MV-4-11 (cell line): ENCODE data around the gene RTN4RL2.

ENCODE experiments used
- DNase-seq: peaks from one replicate; lab custom pipeline; 2025; lab: John Stamatoyannopoulos, UW

Gene RTN4RL2

GRCh38 chr11:57460022-57460757 lies at the start of gene RTN4RL2:
Gene RTN4RL2 (plus strand): TSS chr11:57460528. CDS start chr11:57460866, 338 bp downstream.
- peak; percentile 49 for DNase-seq

- DNase-seq = no peak
Measured at GRCh38 chr11:57413681-57414080, 46.6 kb upstream of the RTN4RL2 start.

GRCh38 chr11:57414612-57415212 lies 45.6 kb upstream of the RTN4RL2 start:
- DNase-seq = no peak

DNA sequence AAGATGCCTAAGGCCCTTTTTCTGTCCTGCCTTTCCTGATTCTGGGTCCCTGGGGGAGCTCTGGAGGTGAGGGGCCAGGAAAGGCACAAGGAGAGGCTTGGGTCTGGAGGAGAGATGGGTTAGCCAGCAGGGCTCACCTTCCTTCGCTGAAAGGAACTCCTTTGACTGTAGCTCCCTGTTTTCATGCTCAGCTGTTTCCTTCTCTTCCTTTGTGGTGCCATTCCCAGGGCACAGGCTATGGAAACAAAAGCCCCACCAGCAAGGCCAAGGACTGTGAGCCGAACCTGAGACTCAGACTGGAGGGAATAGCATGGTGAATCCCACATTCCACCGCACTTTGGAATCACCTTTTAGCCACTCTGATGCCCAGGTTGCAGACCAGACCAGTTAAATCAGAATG lies 43.9 kb upstream of the RTN4RL2 start:
- no peak for DNase-seq

DNA sequence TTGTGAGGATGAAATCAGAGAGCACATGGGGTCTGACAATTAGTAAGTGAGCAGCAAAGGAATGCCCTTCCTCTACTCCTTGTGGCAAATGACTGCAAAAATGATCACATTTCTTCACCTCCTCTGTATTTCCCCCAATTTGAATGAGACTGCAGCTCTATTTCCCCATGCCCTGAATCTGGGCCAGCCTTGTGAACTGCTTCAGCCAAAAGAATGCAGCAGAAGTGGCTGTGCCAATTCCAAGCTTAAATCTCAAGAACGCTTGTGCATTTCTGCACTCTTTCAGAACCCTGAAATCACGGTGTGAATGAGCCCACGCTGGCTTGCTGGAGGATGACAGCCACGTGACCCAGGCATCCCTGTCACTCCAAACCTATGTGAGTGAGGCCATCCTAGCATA lies 43.3 kb upstream of the RTN4RL2 start:
- DNase-seq = no peak

- DNase-seq = no peak
Measured at GRCh38 chr11:57418131-57418530, 42.2 kb upstream of the RTN4RL2 start.

DNA sequence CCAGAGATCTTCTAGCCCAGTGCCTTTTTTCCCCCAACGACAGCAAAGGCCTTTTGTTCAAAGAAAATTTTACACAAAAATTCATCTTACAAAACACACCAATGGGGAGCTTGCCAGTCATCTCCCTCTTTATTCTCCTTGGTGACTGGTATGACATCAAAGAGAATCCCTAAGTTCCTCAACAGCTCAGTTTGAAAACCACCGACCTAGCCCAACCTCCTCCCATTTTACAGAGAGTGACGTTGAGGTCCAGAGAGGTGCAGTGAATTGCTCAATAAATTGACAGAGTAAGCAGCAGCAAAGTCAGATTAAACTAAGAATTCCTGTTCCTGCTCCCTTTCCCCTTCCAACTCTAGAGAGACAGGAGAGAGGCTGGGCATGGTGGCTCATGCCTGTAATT lies 41.2 kb upstream of the RTN4RL2 start:
- DNase-seq = no peak

GRCh38 chr11:57421066-57421465 lies 39.3 kb upstream of the RTN4RL2 start:
- DNase-seq = no peak

GRCh38 chr11:57421805-57422204 lies 38.5 kb upstream of the RTN4RL2 start:
- DNase-seq = no peak

DNA sequence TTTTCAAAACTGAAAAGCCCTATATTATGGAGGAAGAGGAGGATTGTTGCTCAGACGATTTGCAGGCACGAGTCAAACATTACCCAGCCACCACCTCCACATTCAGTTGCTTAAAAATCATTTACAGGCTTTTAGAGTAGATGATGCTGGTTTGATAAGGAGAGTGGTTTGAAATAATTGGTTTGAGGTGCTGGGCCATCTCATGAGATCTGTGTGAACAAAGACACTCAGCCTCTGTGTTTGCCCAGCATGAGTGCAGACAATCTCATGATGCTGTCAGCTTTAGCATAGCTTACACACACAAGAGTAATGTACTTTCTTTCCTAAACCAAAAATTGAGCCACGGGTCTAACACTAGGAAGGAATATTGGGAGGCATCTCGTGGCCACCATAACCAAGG lies 37.7 kb upstream of the RTN4RL2 start:
- no peak for DNase-seq

DNA sequence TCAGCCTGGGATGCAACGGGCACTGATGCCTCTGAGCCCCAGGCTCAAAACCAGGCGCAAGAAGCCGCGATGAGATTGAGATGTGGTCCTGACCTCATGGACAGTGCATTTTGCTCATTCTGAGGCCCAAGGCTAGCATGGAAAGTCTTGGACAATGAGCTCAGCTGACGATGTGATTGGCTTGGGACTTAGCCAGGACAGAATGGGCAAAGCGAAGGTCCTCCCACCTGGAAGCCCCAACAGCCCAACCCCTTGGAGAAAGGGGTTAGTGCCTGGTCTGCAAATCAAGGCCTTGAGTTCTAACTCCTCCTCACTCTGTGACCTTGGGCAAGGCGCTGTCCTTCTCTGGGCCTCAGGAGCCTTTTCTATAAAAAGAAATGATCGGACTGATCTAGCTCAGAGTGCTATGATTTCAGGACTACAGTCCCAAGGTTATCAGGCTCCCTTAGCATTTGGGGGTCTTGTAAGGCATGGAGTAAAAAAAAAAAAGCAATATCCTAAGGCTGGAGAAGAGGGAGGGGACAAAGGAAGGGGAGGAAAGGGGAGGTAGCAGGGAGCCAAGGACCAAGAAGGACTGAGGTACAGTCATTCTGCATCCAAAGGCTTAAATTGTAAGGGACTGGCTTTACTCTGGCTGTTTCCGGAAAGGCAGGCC lies 36.1 kb upstream of the RTN4RL2 start:
- no peak for DNase-seq

- peak; percentile 97 for DNase-seq
Measured at GRCh38 chr11:57424792-57425564, 35.4 kb upstream of the RTN4RL2 start.

DNA sequence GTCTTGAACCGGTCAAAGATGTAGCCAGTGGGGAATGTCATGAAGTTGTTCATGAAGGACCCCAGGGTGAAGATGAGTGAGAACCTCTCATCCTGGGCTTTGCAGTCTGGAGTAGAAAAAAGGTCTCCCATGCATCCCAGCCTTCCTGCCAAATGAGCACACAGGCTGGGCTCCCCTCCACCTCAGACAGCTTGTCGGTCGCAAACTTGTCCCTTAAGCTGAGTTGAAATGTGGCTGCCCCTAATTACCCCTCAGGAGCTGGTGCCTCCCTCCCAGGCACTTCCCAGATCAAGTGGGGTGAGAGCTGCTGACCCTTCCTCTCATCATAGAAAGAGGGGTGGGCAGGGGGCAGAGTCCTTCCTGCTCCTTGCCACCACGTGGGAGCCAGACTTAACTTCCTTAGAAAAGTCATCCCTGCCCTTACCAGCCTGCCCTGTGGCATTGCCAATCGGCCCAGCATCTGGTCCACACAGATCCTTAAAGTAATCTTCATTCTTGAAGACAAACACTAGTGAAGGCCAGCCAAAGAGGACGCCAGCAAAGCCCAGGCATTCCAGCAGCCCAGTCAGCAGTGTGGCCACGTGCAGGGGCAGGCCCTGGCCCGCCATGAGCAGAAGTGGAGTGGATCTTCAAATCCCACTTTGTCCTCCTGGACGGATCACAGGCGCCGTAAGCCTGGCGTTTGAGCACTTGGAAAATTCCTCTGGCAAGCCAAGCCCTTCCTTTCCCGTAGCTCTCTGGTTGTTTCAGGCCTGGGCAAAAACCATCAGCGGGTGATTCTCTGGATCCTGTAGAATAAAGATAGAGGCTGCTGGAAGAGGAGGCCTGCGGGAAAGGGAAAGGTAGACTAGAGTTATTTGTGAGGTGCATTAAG lies 34.5 kb upstream of the RTN4RL2 start:
- DNase-seq = no peak

DNA sequence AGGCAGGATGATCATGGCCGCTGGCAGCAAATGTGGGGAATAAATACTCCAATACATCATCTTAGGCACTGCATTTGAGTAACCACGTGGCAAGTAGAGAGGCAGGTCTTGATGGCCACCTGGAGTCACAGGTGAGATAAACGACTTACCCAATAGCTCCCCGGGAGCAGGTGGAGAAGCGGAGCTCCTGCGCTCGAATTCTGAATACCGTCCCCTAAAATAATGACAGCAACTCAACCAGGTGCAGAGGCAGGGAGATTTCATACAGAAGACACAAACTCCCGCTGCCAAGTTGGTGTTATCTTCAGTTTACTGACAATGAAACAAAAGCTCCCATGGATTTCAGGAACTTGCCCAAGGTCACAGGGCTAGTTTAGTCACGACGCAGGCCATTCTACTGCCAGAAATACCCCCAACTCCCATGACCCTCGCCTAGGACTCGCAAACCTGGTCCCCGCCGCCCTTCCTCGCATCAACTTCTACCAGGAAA lies 33.8 kb upstream of the RTN4RL2 start:
- DNase-seq = no peak

GRCh38 chr11:57426929-57427726 lies 33.2 kb upstream of the RTN4RL2 start, which contains the start of gene SLC43A3:
Gene SLC43A3 (minus strand): TSS chr11:57427121. CDS start chr11:57426172, 949 bp downstream.
- peak; percentile 85 for DNase-seq

DNA sequence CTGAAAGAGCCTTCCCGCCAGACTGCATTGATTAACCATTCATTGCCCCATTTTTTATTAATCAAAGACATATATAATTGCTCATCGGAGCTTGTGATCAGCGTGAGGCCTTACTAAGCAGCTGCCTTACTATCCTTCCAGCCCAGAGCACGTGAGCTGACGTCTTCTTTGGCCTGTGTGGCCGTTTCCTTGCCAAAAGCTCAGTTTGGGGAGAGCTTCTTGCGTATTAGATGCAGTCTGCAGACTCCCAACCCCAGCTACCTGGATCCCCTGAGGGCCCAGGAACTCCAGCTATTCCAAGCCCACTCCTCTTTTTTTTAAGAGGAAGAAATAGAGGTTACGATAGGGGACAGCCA lies 32.6 kb upstream of the RTN4RL2 start:
- no peak for DNase-seq

DNA sequence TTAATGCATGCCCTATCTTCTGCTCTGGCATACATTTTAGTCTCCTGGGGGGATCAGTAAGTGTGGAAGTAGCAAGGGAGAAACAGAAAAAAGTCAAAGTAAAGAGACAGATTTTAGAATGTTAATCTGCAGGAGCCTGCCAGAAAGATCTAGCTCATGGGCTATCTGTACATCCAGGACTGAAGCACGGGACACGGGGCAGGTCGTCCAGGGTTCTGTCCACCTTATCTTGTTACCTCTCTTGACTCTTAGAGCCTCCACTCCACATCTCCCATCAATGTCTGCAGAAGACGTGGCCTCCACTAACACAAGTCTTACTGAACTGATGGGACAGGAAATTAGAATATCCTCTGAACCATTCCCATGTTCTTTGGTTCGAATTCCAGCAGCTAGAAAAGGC lies 31.7 kb upstream of the RTN4RL2 start:
- DNase-seq = no peak

DNA sequence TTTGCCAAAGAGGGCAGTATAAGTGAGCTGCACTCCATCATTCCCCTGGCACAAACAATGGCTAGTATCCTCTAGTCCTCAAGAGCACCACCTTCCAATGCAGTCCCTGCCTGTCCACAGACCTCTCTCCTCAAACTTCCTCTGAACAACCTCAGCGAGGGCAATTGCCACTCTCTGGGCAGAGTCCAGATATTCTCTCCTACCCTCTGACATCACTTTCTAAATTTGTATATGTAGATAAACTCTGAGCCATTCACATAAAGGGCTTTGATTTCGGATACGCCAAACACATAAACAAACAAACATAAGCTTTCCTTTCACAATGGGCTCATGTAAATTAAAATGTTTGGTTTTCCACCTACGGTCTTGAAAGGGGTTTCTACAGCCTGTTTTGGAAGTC lies 30.4 kb upstream of the RTN4RL2 start:
- DNase-seq = no peak

DNA sequence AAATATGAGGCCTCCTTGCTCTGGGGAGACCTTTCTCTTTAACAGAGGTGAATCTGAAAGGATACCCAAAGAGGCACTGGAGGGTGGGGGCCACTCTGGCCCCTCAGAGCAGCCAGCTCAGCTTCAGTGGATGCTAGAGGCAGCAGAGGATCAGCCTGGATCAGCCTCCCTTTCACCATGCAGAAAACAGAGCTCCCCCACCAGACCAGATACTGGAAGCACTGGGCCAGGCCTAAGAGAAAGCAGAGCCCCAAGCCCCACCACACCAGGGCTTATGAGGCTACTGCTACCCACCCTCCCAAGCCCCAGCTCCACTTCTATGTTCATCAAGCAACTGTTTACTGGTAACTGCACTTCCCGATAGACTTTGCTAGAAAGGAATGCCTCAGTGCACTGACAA lies 29.4 kb upstream of the RTN4RL2 start:
- DNase-seq = no peak

DNA sequence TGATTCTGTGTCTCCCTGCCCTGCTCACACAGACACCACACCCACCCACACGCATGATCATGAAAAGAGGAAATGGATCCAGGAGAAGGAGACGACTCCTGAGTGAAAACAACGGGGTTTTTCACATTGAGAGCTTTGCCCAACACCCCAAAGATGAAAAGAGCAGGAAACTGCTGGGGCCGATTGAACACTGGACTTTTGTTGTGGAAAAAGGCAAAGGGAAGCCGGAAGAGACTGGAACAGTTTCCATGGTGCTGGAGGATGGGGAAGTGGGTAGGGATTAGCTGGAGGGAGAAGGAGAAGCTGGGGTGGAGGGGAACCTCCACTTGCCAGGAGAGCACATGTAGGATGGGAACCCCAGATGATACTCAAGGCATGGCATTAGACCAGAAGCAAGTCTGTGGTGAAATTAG lies 28.2 kb upstream of the RTN4RL2 start:
- peak; percentile 79 for DNase-seq
